Measurements from ENCODE around the gene BANF2.

DNA sequence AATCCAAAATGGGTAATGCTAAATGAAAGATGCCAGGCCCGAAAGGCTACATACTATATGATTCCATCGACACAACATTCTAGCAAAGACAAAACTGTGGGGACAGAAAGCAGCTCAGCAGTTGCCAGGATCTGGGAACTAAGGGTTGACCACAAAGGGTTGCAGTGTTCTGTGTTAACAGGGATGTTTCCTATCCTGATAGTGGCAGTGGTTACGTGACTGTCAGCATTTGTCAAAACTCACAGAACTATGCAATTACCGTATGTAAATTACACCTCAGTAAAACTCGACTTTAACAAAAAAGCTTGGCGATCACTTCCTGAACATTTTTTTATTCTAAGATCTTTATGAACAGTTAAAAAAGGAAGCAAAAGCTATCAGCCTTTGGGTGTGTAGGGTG lies 83.9 kb downstream of the BANF2 start:
- no peak for TF ChIP-seq EZH2phosphoT487 (IDR thresholded peaks at IDR 0.05; ENCODE audit: borderline replicate concordance, low read length)
- TF ChIP-seq, protein P1, sequence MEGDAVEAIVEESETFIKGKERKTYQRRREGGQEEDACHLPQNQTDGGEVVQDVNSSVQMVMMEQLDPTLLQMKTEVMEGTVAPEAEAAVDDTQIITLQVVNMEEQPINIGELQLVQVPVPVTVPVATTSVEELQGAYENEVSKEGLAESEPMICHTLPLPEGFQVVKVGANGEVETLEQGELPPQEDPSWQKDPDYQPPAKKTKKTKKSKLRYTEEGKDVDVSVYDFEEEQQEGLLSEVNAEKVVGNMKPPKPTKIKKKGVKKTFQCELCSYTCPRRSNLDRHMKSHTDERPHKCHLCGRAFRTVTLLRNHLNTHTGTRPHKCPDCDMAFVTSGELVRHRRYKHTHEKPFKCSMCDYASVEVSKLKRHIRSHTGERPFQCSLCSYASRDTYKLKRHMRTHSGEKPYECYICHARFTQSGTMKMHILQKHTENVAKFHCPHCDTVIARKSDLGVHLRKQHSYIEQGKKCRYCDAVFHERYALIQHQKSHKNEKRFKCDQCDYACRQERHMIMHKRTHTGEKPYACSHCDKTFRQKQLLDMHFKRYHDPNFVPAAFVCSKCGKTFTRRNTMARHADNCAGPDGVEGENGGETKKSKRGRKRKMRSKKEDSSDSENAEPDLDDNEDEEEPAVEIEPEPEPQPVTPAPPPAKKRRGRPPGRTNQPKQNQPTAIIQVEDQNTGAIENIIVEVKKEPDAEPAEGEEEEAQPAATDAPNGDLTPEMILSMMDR (IDR thresholded peaks at IDR 0.05; ENCODE audit: low read depth, low read length, poor library complexity, severe bottlenecking), result no peak
